ENCODE measurements around the gene ZNF343. TPM values are rescaled to one million over a fixed set of nuclear protein-coding genes. Genes with fewer than 3 reads are reported as not detected.

ZNF343 gene
- total RNA-seq, 1 experiment from 2014 or later, result 13.4 TPM

DNA sequence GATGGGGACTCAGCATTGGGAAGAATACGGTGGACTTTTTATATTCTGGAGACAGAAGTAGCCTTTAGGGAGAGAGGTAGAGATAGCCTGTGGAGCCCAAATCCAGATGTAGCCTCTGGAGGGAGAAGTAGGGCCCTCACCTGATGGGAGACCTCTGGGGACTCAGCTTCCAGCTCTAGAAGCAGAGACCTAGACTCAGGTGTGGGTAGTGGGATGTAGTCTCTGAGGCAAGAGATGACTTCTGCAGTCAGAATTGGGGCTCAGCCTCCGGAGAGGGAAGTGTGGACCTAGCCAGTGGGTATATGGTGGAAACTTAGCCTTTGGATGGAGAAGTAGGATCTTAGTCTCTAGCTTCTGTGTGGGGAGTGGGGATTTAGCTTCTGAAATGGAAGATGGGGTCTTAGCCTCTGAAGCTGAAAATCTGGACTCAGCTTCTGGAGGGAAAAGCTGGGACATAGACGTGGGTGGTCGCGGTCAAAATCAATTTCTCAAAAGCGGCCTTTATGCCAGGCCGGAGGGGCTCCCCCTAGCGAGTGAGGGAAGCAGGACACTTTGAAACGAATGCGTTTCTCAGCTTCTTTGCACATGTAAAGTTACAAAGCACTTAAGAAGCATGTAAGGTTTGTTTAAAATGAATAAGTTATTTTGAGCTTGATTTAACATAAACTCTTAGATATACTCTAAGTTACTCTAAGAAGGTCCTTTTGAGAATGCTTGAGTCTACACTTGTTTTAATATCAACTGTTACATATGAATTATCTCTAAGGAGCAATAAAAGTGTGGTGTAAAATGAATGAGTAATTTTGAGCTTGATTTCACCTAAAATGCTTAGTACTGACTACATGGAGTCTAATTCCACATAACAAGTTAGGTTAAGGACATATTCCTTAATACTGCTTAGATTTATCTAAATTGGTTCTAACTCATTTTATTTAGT lies 12.9 kb upstream of the ZNF343 start:
- intact Hi-C loops (cut with micrococcal nuclease; ENCODE audit: unreplicated experiment), result no loop called here
- TF ChIP-seq, protein P1, sequence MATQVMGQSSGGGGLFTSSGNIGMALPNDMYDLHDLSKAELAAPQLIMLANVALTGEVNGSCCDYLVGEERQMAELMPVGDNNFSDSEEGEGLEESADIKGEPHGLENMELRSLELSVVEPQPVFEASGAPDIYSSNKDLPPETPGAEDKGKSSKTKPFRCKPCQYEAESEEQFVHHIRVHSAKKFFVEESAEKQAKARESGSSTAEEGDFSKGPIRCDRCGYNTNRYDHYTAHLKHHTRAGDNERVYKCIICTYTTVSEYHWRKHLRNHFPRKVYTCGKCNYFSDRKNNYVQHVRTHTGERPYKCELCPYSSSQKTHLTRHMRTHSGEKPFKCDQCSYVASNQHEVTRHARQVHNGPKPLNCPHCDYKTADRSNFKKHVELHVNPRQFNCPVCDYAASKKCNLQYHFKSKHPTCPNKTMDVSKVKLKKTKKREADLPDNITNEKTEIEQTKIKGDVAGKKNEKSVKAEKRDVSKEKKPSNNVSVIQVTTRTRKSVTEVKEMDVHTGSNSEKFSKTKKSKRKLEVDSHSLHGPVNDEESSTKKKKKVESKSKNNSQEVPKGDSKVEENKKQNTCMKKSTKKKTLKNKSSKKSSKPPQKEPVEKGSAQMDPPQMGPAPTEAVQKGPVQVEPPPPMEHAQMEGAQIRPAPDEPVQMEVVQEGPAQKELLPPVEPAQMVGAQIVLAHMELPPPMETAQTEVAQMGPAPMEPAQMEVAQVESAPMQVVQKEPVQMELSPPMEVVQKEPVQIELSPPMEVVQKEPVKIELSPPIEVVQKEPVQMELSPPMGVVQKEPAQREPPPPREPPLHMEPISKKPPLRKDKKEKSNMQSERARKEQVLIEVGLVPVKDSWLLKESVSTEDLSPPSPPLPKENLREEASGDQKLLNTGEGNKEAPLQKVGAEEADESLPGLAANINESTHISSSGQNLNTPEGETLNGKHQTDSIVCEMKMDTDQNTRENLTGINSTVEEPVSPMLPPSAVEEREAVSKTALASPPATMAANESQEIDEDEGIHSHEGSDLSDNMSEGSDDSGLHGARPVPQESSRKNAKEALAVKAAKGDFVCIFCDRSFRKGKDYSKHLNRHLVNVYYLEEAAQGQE (IDR thresholded peaks at IDR 0.05; ENCODE audit: insufficient read depth in 1 of 2, low read depth in 2 of 2, low read length in 1 of 2), result no peak
- no peak for TF ChIP-seq TCF7L2 (IDR thresholded peaks at IDR 0.05; ENCODE audit: low read depth, low read length)
- TF ChIP-seq, protein P2, sequence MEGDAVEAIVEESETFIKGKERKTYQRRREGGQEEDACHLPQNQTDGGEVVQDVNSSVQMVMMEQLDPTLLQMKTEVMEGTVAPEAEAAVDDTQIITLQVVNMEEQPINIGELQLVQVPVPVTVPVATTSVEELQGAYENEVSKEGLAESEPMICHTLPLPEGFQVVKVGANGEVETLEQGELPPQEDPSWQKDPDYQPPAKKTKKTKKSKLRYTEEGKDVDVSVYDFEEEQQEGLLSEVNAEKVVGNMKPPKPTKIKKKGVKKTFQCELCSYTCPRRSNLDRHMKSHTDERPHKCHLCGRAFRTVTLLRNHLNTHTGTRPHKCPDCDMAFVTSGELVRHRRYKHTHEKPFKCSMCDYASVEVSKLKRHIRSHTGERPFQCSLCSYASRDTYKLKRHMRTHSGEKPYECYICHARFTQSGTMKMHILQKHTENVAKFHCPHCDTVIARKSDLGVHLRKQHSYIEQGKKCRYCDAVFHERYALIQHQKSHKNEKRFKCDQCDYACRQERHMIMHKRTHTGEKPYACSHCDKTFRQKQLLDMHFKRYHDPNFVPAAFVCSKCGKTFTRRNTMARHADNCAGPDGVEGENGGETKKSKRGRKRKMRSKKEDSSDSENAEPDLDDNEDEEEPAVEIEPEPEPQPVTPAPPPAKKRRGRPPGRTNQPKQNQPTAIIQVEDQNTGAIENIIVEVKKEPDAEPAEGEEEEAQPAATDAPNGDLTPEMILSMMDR (IDR thresholded peaks at IDR 0.05), result peak; percentile 96
- Histone ChIP-seq H3K4me3 (ENCODE audit: low read depth in 2 of 2, low read length in 2 of 2) (no peak overlapping the region), H3K27ac (ENCODE audit: low read length) (no peak overlapping the region), H3K27me3 (ENCODE audit: control insufficient read depth, insufficient read depth, low read length) (no peaks in the 10 kb centered on the region), H3K36me3 (ENCODE audit: control insufficient read depth, insufficient read depth, low read length) (no peaks in the 10 kb centered on the region), H3K4me1 (ENCODE audit: control insufficient read depth, insufficient read depth, low read length) (no peaks in the 10 kb centered on the region), H3K9me3 (ENCODE audit: control insufficient read depth, insufficient read depth, low read depth, low read length) (no peaks in the 10 kb centered on the region)
- POLR2A ChIA-PET, result interaction anchor here (0.6 kb wide), 1 partner anchor 157 kb away, joined by 11 read pairs; no protein-coding TSS in a partner anchor
- in situ Hi-C loops (cut with HindIII; ENCODE audit: low pct_unique_long_range_greater_than_20kb, low sequenced_read_pairs), result no loop called here
- BruUV-seq (replicated peaks), result no TSS peak
- ATAC-seq (no peak), DNase-seq (ENCODE audit: low read depth, low spot score) (no peak)
- CTCF ChIA-PET, result interaction anchor here (0.6 to 1.6 kb wide), 6 partner anchors 11 to 114 kb away, joined by 3 to 5 read pairs (median 4); no protein-coding TSS in a partner anchor

DNA sequence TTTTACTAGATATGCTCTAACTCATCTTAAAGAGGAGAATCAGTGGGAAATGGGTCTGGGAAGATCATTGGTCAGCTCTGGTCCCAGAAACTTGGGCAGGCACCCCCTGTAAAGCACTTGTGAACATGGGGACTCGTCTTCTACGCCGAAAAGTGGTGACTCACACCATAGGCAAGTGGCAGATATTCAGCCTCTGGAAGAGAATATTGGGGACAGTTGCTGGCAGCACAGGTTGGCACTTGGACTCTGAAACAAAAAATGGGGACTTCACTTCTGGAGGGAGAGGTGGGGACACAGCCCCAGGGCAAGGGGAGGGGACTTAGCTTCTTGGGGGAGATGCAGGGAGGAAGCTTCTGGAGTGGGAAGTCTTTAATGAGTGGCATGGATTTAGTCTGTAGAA lies 11.9 kb upstream of the ZNF343 start:
- in situ Hi-C loops (cut with HindIII; ENCODE audit: low pct_unique_long_range_greater_than_20kb, low sequenced_read_pairs) (no loop called here), intact Hi-C loops (cut with micrococcal nuclease; ENCODE audit: unreplicated experiment) (no loop called here)
- Histone ChIP-seq H3K9me3 (ENCODE audit: control insufficient read depth, insufficient read depth, low read depth, low read length) (no peaks in the 10 kb centered on the region), H3K4me3 (ENCODE audit: low read depth in 2 of 2, low read length in 2 of 2) (no peak overlapping the region), H3K36me3 (ENCODE audit: control insufficient read depth, insufficient read depth, low read length) (no peaks in the 10 kb centered on the region), H3K27ac (ENCODE audit: low read length) (no peak overlapping the region), H3K4me1 (ENCODE audit: control insufficient read depth, insufficient read depth, low read length) (no peaks in the 10 kb centered on the region), H3K27me3 (ENCODE audit: control insufficient read depth, insufficient read depth, low read length) (no peaks in the 10 kb centered on the region)
- CTCF ChIA-PET, result interaction anchor here (1.6 kb wide), 1 partner anchor 32 kb away, joined by 3 read pairs; no protein-coding TSS in a partner anchor
- BruUV-seq (replicated peaks), result no TSS peak
- TF ChIP-seq TCF7L2 (IDR thresholded peaks at IDR 0.05; ENCODE audit: low read depth, low read length) (no peak), SIN3A (IDR thresholded peaks at IDR 0.05; ENCODE audit: borderline replicate concordance, insufficient read depth, low read depth, low read length) (no peak), POLR2AphosphoS5 (IDR thresholded peaks at IDR 0.05; ENCODE audit: low read depth, low read length) (no peak)
- TF ChIP-seq, protein P2 (IDR thresholded peaks at IDR 0.05), result no peak
- TF ChIP-seq, protein P1 (IDR thresholded peaks at IDR 0.05; ENCODE audit: insufficient read depth in 1 of 2, low read depth in 2 of 2, low read length in 1 of 2), result no peak
- no peak for ATAC-seq
- POLR2A ChIA-PET, result no interaction called here
- DNase-seq (ENCODE audit: low read depth, low spot score), result no peak
